Transverse colon (tissue), 4 donors: ENCODE data around the gene FSTL5.

Source experiments
- EP300 ChIP-seq: sonication (generic); formaldehyde crosslinking; IDR thresholded peaks from one replicate; pipeline ENCODE4 v1.6.1; 2017; ENCODE audit warnings: antibody characterized with exemption, low read depth
- POLR2A ChIP-seq: fragments of 450-650 bp; IDR thresholded peaks from one replicate; pipeline ENCODE4 v1.6.1; 2016; ENCODE audit warnings: antibody characterized with exemption, mild to moderate bottlenecking, moderate library complexity
- POLR2AphosphoS5 ChIP-seq, 3 donors: sonication (generic); formaldehyde crosslinking; IDR thresholded peaks; one replicate each; pipeline ENCODE4 v1.6.1; 2016; ENCODE audit warnings: antibody characterized with exemption in 3 of 3
- TF ChIP-seq, protein P1 (sequence below), 5 experiments: fragments of 200-600 bp in 3 of 5; fragments of 450-650 bp in 2 of 5; sonication (generic) in 3 of 5; IDR thresholded peaks; 1 replicate in 2 of 5; 2 replicates in 3 of 5; pipeline ENCODE4 v1.5.1; 2016 to 2017; ENCODE audit warnings: antibody characterized with exemption in 5 of 5, inconsistent platforms in 3 of 5, mild to moderate bottlenecking in 2 of 5, moderate library complexity in 1 of 5

DNA sequence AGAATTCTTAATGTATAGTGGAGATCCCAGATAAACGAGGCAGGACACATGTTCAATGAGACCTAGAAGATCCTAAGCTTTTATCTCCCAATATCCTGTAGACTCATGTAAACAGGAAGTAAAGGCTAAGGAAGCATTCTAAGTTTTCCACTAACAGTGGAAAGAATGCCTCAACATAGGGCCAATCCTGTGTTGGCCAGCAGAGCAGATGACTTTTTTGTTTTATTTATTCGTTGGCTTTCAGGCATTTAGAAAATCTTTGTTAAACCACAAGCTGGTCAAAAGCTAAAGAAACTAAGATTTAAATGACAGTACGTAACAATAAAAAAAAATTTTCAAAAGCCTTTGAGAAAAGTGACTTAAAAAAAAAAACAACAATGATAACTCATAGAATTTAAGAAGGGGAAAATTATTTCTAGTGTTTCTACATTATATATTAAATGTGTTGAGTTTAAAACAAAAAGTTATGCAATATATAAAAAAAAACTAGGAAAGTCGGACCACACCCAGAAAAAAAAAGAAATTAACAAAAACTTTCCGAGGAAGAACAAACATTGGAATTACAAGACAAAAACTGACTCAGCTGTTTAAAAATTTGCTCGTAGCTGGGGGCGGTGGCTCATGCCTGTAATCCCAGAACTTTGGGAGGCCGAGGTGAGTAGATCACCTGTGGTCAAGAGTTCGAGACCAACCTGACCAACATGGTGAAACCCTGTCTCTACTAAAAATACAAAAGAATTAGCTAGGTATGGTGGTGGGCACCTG is 759.3 kb downstream of the FSTL5 start:
- TF ChIP-seq POLR2AphosphoS5 (IDR thresholded peaks at IDR 0.05) (no peak), POLR2A (no peak), EP300 (no peak)
- TF ChIP-seq, protein P1, sequence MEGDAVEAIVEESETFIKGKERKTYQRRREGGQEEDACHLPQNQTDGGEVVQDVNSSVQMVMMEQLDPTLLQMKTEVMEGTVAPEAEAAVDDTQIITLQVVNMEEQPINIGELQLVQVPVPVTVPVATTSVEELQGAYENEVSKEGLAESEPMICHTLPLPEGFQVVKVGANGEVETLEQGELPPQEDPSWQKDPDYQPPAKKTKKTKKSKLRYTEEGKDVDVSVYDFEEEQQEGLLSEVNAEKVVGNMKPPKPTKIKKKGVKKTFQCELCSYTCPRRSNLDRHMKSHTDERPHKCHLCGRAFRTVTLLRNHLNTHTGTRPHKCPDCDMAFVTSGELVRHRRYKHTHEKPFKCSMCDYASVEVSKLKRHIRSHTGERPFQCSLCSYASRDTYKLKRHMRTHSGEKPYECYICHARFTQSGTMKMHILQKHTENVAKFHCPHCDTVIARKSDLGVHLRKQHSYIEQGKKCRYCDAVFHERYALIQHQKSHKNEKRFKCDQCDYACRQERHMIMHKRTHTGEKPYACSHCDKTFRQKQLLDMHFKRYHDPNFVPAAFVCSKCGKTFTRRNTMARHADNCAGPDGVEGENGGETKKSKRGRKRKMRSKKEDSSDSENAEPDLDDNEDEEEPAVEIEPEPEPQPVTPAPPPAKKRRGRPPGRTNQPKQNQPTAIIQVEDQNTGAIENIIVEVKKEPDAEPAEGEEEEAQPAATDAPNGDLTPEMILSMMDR (IDR thresholded peaks at IDR 0.05) = no peak
